Measurements from ENCODE around the gene DYSF. TPM values are rescaled to one million over a fixed set of nuclear protein-coding genes. Genes with fewer than 3 reads are reported as not detected.

Gene DYSF
- total and polyA plus RNA-seq, 2 donors from 2014 or later, result 11.3 to 19.8 TPM

DNA sequence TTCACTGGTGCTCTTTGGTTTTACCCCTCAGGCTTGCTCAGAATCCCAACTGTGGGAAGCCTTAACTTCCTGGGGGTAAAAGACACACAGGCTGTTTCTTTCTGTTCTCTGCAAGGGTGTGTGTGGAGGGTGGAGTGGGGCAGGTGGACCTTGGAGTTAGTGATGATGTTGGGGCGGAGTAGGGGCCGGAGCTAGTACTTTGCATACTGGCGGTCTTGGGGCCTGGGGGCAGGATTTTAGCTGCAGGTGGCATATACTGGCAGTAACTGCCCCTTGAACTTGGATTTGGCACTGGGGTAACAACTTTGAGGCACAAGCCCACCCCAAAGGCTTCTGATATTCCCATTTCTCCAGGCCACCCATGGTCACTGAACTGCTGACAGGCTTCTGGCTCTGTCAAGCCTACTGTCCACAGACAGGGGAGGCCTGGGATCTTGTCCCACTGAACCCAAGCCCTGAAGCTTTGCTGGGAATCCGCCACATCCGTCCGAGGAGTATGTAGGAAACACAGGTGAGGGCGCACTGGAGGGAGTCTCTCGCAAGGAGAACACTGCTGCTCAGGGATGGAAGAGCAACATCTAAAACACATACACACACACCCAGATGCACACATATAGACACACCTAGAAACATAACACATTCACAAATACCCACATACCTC is 258.9 kb downstream of the DYSF start:
- DNase-seq, result peak in 1 of 5 donors; percentile 26
- no peaks in the 10 kb centered on the region for H3K4me1 ChIP-seq (ENCODE audit: control insufficient read depth in 2 of 3, insufficient read depth in 2 of 3, low read depth in 1 of 3, low read length in 3 of 3)
- H3K36me3 ChIP-seq (ENCODE audit: control insufficient read depth in 2 of 3, insufficient read depth in 3 of 3, low read length in 3 of 3), result no peaks in the 10 kb centered on the region
- no peak overlapping the region for H3K4me3 ChIP-seq (ENCODE audit: low read length in 3 of 3)
- no peak for FAIRE-seq
- H3K9me3 ChIP-seq (ENCODE audit: control insufficient read depth in 2 of 3, insufficient read depth in 1 of 3, low read length in 3 of 3), result no peaks in the 10 kb centered on the region
- H3K27me3 ChIP-seq (ENCODE audit: control insufficient read depth, insufficient read depth, low read length), result no peaks in the 10 kb centered on the region
- H3K27ac ChIP-seq (ENCODE audit: low read depth in 2 of 2, low read length in 2 of 2), result no peak overlapping the region
- TF ChIP-seq, protein P1, sequence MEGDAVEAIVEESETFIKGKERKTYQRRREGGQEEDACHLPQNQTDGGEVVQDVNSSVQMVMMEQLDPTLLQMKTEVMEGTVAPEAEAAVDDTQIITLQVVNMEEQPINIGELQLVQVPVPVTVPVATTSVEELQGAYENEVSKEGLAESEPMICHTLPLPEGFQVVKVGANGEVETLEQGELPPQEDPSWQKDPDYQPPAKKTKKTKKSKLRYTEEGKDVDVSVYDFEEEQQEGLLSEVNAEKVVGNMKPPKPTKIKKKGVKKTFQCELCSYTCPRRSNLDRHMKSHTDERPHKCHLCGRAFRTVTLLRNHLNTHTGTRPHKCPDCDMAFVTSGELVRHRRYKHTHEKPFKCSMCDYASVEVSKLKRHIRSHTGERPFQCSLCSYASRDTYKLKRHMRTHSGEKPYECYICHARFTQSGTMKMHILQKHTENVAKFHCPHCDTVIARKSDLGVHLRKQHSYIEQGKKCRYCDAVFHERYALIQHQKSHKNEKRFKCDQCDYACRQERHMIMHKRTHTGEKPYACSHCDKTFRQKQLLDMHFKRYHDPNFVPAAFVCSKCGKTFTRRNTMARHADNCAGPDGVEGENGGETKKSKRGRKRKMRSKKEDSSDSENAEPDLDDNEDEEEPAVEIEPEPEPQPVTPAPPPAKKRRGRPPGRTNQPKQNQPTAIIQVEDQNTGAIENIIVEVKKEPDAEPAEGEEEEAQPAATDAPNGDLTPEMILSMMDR (IDR thresholded peaks at IDR 0.05; ENCODE audit: borderline replicate concordance, extremely low read depth, insufficient read depth), result no peak
- no peak overlapping the region for H3K9ac ChIP-seq (ENCODE audit: low read length in 3 of 3)
- intact Hi-C loops (cut with DNase I), result no loop called here

DNA sequence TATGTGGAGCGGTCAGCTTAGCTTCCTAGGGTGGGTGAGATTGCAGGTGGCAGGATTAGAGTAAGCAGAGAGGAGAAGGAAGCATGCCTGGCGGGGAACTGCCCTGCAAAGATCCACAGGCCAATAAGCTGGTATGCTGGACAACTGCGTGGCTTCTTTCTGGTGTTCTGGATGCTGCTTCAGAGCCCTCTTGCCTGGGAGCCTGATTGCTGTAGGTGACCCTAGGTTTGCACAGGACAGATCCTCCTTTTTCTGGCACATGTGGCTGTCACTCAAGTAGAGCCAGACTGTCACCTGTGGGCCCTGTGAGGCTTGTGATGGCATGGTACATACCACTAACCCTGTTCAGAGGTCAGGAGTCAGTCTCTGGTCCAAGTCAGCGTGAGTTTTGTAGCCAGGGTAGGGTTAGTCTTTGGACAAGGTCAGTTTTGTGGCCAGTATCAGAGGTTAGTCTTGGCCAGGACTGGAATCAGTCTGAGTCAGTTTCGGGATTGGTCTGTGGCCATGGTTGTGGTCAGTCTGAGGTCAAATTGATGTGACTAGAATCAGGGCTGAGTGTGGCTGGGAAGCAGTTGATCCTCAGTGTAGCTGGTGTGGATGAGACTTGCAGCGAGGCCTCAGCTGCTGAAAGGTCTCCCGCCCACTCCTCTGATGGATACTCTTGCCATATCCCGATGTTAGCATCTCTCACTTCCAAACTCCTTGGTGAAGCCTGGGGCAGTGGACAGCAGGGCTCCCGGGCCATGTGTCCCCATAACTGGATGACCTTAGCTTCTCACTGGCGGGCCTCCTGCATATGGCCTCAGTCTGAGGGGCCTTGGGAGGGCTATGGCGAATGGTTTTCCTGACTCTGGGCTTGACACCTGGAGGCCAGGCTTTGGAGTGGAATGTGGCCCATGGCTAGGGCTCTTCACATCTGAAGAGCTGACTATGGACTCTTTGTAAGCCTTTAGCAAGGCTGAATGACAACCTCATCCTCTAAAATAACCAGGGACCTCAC is 260.5 kb downstream of the DYSF start:
- no peak overlapping the region for H3K9ac ChIP-seq (ENCODE audit: low read length in 3 of 3)
- TF ChIP-seq, protein P1 (IDR thresholded peaks at IDR 0.05; ENCODE audit: borderline replicate concordance, extremely low read depth, insufficient read depth), result no peak
- no peak overlapping the region for H3K27ac ChIP-seq (ENCODE audit: low read depth in 2 of 2, low read length in 2 of 2)
- no peaks in the 10 kb centered on the region for H3K4me1 ChIP-seq (ENCODE audit: control insufficient read depth in 2 of 3, insufficient read depth in 2 of 3, low read depth in 1 of 3, low read length in 3 of 3)
- DNase-seq (peak in 1 of 5 donors; percentile 29), FAIRE-seq (no peak)
- no peaks in the 10 kb centered on the region for H3K36me3 ChIP-seq (ENCODE audit: control insufficient read depth in 2 of 3, insufficient read depth in 3 of 3, low read length in 3 of 3)
- intact Hi-C loops (cut with DNase I), result no loop called here
- H3K27me3 ChIP-seq (ENCODE audit: control insufficient read depth, insufficient read depth, low read length), result no peaks in the 10 kb centered on the region
- no peak overlapping the region for H3K4me3 ChIP-seq (ENCODE audit: low read length in 3 of 3)
- no peaks in the 10 kb centered on the region for H3K9me3 ChIP-seq (ENCODE audit: control insufficient read depth in 2 of 3, insufficient read depth in 1 of 3, low read length in 3 of 3)

DNA sequence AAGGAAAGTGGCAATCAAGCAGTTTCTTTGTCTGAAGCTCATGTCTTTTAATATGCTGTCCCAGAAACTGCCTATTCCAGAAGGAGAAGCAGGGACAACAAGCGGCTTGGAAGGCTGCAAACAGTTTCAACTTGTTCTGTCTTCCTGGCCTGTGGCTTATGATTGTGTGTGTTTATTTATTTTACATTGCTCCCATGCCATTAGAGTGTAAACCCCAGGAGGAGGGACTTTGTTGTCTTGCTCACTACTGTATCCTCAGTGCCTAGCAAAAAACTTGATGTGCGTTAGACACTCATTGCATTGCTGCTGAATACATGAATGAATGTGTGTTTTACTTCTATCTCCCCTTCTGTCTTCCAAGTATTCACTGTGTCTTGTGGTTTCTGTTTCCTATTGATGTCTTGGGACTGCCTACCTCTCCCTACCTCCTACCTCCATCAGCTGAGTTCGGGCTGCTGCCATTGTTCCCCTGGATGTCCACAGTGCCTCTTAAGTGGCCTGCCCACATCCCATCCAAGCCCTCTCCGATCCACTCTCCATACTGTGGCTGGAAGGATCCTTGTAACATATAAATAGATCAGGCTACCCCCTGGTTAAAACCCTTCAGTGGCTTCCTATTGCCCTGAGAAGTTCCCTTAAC is 261.4 kb downstream of the DYSF start:
- H3K27ac ChIP-seq (ENCODE audit: low read depth in 2 of 2, low read length in 2 of 2), result no peak overlapping the region
- FAIRE-seq, result no peak
- no peak overlapping the region for H3K4me3 ChIP-seq (ENCODE audit: low read length in 3 of 3)
- H3K9ac ChIP-seq (ENCODE audit: low read length in 3 of 3), result no peak overlapping the region
- H3K4me1 ChIP-seq (ENCODE audit: control insufficient read depth in 2 of 3, insufficient read depth in 2 of 3, low read depth in 1 of 3, low read length in 3 of 3), result no peaks in the 10 kb centered on the region
- intact Hi-C loops (cut with DNase I), result no loop called here
- no peaks in the 10 kb centered on the region for H3K36me3 ChIP-seq (ENCODE audit: control insufficient read depth in 2 of 3, insufficient read depth in 3 of 3, low read length in 3 of 3)
- no peaks in the 10 kb centered on the region for H3K27me3 ChIP-seq (ENCODE audit: control insufficient read depth, insufficient read depth, low read length)
- TF ChIP-seq, protein P1 (IDR thresholded peaks at IDR 0.05; ENCODE audit: borderline replicate concordance, extremely low read depth, insufficient read depth), result no peak
- H3K9me3 ChIP-seq (ENCODE audit: control insufficient read depth in 2 of 3, insufficient read depth in 1 of 3, low read length in 3 of 3), result no peaks in the 10 kb centered on the region
- DNase-seq, result no peak

All from kidney (tissue), 14 donors.